Heart right ventricle (tissue), 16 donors: ENCODE measurements around the gene USP47. TPM values are rescaled to one million over a fixed set of nuclear protein-coding genes. Genes with fewer than 3 reads are reported as not detected.

Experiments used
- ATAC-seq, 8 donors: fragments of 200-7000 bp; cut with Tn5 transposase; one replicate each; pipeline ENCODE4 v1.9.1; 2020; ENCODE audit warnings: mild to moderate bottlenecking in 8 of 8, moderate library complexity in 8 of 8, moderate number of reproducible peaks in 1 of 8
- DNase-seq, 2 donors: peaks; one replicate each; pipeline ENCODE4 v3.0.0-alpha.2; 2020
- H3K27ac ChIP-seq, 10 donors: fragments of 200-600 bp; sonication (generic) in 2 of 10; one replicate each; pipeline versions ENCODE4 v1.5.0 to v1.8.0; 2020 to 2022; ENCODE audit warnings: mild to moderate bottlenecking in 3 of 10
- H3K27me3 ChIP-seq, 7 donors: fragments of 200-600 bp; one replicate each; pipeline ENCODE4 v1.8.0; 2021 to 2022; ENCODE audit warnings: mild to moderate bottlenecking in 2 of 7
- H3K36me3 ChIP-seq, 9 donors: fragments of 200-600 bp; sonication (generic) in 1 of 9; one replicate each; pipeline versions ENCODE4 v1.5.0 to v1.8.0; 2020 to 2022; ENCODE audit warnings: mild to moderate bottlenecking in 2 of 9
- H3K4me1 ChIP-seq, 9 donors: fragments of 200-600 bp; sonication (generic) in 1 of 9; one replicate each; pipeline versions ENCODE4 v1.5.0 to v1.8.0; 2020 to 2022; ENCODE audit warnings: mild to moderate bottlenecking in 4 of 9
- H3K4me3 ChIP-seq, 10 donors: fragments of 200-600 bp; sonication (generic) in 2 of 10; one replicate each; pipeline versions ENCODE4 v1.5.0 to v1.8.0; 2020 to 2022; ENCODE audit warnings: mild to moderate bottlenecking in 7 of 10, moderate library complexity in 2 of 10
- H3K9me3 ChIP-seq, 11 donors: fragments of 200-600 bp in 10 of 11; sonication (generic) in 2 of 11; one replicate each; pipeline versions ENCODE4 v1.5.0 to v1.8.0; 2013 to 2022; ENCODE audit warnings: mild to moderate bottlenecking in 2 of 11, control low read depth in 1 of 11, moderate library complexity in 1 of 11
- WGBS, 2 donors: extraction: QIAGEN DNeasy Blood & Tissue Kit; methylation state at CpG; one replicate each; pipeline ENCODE4 v1.1.7; 2013; ENCODE audit warnings: inconsistent platforms in 1 of 2; 5-methylcytosine and 5-hydroxymethylcytosine counted together
- intact Hi-C, 10 donors: fragments of 100-400 bp; cut with DNase I; formaldehyde crosslinking; loops; one replicate each; pipeline versions ENCODE4 v1.11.1 to v1.14.2; 2022
- polyA plus RNA-seq, 2 donors: library from polyadenylated mRNA; stranded (reverse); fragments of 200-250 nt; gene quantifications; one replicate each; pipeline ENCODE4 v1.2.3, GENCODE V29; 2013
- total RNA-seq, 10 donors: library from RNA; stranded (reverse); fragmentation: NEBNext Ultra II Directional in 3 of 10; extraction: Animal tissue kit (Norgen Biotek cat#: 25700) in 3 of 10; gene quantifications; one replicate each; pipeline versions ENCODE4 v1.2.1 to v1.2.4, GENCODE V29; 2021 to 2023
- TF ChIP-seq, protein P1 (sequence below), 9 donors: fragments of 200-600 bp; sonication (generic) in 2 of 9; IDR thresholded peaks; one replicate each; pipeline versions ENCODE4 v1.5.0 to v1.8.0; 2021 to 2022; ENCODE audit warnings: antibody characterized with exemption in 9 of 9, mild to moderate bottlenecking in 5 of 9, moderate library complexity in 1 of 9
- donor health status: Arrhythmogenic right ventricular cardiomyopathy.
- donor health status: ischemic (EF 13 %, LVEDD 7.1; RV severe dilation, severe dysfunction).
- donor health status: healthy with polysubstance abuse.
- donor health status: DM: no; HTN: yes; CAD: no.
- donor health status: DM: no; HTN: no; CAD: no.
- donor health status: ischemic (EF 25% LVEDD 6.9; RV normal size, moderate dysfunction).
- donor health status: ischemic (EF 25% LVEDD 5.7; RV mildly dilated, moderate dysfunction).
- donor health status: healthy.
- donor health status: DM: yes; HTN: yes; CAD: no.
- donor health status: Ischemic cardiomyopathy.
- donor health status: ischemic (EF 35%, LVEDD 5.7; RV mildly dilated, moderate dysfunction).
- donor health status: nonischemic (EF 11% LVEDD 7.7; RV severe dilation, severe dysfunction).
- donor health status: DM: yes; HTN: yes; CAD: no.
- donor health status: PGD.
- donor health status: ischemic (EF 29% LVEDD 5.4; RV normal size, mild dysfunction).
- donor health status: nonischemic (EF 23%, LVEDD 6.1; RV moderate dilation, normal function).

The USP47 gene
- total and polyA plus RNA-seq, 12 donors = 30.5 to 56.4 (median 52.5) TPM

DNA sequence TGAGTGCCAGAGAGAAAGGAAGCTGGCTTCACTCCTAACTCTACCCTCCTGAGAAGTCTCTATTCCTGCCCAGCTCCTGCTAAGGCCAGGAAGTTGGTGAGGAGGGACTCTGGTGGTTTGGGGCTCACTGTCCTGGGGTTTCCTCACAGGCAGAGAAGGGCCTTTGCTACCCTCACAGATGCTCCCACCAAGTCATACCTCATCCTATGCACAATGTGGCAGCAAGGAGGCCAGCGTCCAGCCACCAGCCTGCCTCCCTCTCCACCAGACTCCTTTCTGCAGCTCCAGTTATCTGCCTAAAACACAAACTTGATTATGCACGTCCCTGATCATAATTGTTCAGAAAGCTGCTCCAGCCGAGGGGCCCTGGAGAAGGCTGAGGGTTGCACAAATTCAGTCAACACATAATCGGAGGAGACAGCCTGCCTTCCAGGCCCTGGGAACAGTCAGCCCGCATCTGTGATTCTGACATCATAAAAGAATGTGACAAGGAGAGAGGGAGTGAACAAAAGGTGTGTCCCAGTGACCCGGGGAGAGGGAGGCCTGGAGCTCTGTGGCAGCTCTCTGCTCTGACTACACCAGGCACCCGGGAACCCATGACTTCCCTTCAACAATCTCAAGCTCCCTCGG is 137.8 kb downstream of the USP47 start:
- Histone ChIP-seq H3K27ac (peak overlapping the region; percentile 76 to 92 (median 86)), H3K36me3 (no peaks in the 10 kb centered on the region), H3K4me1 (peaks cover 71 to 99% (median 85%) of the 10 kb centered on the region in 9 donors), H3K27me3 (no peaks in the 10 kb centered on the region), H3K4me3 (no peak overlapping the region), H3K9me3 (no peaks in the 10 kb centered on the region)
- TF ChIP-seq, protein P1, sequence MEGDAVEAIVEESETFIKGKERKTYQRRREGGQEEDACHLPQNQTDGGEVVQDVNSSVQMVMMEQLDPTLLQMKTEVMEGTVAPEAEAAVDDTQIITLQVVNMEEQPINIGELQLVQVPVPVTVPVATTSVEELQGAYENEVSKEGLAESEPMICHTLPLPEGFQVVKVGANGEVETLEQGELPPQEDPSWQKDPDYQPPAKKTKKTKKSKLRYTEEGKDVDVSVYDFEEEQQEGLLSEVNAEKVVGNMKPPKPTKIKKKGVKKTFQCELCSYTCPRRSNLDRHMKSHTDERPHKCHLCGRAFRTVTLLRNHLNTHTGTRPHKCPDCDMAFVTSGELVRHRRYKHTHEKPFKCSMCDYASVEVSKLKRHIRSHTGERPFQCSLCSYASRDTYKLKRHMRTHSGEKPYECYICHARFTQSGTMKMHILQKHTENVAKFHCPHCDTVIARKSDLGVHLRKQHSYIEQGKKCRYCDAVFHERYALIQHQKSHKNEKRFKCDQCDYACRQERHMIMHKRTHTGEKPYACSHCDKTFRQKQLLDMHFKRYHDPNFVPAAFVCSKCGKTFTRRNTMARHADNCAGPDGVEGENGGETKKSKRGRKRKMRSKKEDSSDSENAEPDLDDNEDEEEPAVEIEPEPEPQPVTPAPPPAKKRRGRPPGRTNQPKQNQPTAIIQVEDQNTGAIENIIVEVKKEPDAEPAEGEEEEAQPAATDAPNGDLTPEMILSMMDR (IDR thresholded peaks at IDR 0.05) = no peak
- 13 to 20% methylated on average over 8 of the region's 8 CpGs for WGBS, 2 donors
- intact Hi-C loops = loop anchor here in 3 of 10 donors (5.0 to 10.0 kb wide), 3 partner anchors 38 to 45 kb away; no protein-coding TSS in a partner anchor
- peak; percentile 39 to 72 (median 52) for ATAC-seq
- DNase-seq = peak in 1 of 2 donors; percentile 58

DNA sequence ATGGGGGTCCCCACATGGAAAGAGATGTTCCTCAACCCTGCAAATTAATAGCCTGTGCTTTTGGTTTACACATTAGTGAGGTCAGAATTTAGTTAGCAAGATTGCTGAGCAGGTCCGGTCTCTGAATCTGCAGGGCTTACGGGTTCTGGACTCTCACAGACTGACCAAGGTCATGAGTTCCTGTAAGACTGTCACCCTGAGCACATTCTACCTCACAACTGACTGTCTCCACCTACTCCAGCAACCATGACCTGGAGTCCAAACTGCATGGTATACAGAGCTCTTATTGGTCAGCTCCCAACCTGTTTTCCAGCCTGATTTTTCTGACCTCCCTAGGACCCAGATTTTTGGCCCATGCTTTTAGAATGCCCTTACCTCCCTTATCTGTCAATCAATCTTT is 138.4 kb downstream of the USP47 start:
- intact Hi-C loops = no loop called here
- TF ChIP-seq, protein P1 (IDR thresholded peaks at IDR 0.05) = no peak
- ATAC-seq (no peak), DNase-seq (no peak)
- H3K27ac ChIP-seq = peak overlapping the region; percentile 76 to 92 (median 86)
- H3K27me3 ChIP-seq = no peaks in the 10 kb centered on the region
- no peak overlapping the region for H3K4me3 ChIP-seq
- H3K36me3 ChIP-seq = no peaks in the 10 kb centered on the region
- no peaks in the 10 kb centered on the region for H3K9me3 ChIP-seq
- 82 to 93% methylated on average over 2 of the region's 2 CpGs for WGBS, 2 donors
- H3K4me1 ChIP-seq = peaks cover 75 to 99% (median 85%) of the 10 kb centered on the region in 9 donors

DNA sequence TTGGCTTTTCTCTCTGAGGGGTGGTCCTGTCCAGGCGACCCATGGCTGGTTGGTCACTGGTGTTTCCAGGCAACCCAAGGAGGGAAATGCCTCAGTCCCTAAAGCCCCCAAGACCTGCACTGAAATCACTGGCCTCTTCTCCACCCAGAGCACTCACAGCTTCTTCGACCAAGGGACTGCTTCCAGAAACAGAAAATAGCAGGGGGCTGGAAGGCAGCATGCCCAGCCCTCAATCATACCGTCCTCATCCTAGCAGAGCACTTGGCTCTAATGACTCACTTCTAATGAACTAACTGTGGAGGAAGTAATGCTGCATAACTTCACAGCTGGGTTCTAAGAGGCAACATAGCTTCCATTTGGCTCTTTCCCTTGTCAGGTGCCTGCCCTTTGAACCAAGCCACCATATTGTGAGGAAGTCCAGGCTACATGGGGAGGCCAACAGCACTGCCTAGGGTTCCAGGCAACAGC is 139.1 kb downstream of the USP47 start:
- peaks cover 70 to 99% (median 85%) of the 10 kb centered on the region in 9 donors for H3K4me1 ChIP-seq
- no peak for DNase-seq

DNA sequence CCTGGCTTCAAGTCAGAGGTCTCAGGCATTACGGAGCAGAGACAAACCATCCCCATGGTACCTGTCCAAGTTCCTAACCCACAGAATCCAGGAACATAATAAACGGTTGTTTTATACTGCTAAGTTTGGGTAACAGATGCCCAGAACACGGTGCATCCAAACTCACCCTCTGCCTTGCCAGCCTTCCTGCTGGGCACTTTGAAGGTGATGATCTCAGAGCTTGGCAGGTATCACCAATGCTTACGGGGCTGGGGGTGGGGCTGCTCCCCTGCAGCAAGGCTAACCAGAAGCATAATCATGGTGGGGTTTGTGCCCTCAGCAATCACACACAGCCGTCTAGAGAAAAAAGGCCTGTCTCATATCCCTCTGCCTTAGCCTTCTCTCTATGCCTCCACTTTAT is 139.6 kb downstream of the USP47 start:
- no peak for DNase-seq
- ATAC-seq = peak in 1 of 8 donors; percentile 27
- 56 to 71% methylated on average over 5 of the region's 5 CpGs for WGBS, 2 donors
- Histone ChIP-seq H3K36me3 (no peaks in the 10 kb centered on the region), H3K27me3 (no peaks in the 10 kb centered on the region), H3K27ac (peak overlapping the region; percentile 76 to 92 (median 86)), H3K4me1 (peaks cover 70 to 99% (median 85%) of the 10 kb centered on the region in 9 donors), H3K9me3 (no peaks in the 10 kb centered on the region), H3K4me3 (no peak overlapping the region)
- intact Hi-C loops = no loop called here
- TF ChIP-seq, protein P1 (IDR thresholded peaks at IDR 0.05) = no peak

More for the DNA sequence above, 139.1 kb downstream of the USP47 start:
- Histone ChIP-seq H3K27me3 (no peaks in the 10 kb centered on the region), H3K36me3 (no peaks in the 10 kb centered on the region), H3K4me3 (no peak overlapping the region), H3K9me3 (no peaks in the 10 kb centered on the region), H3K27ac (peak overlapping the region; percentile 76 to 92 (median 86))
- TF ChIP-seq, protein P1 (IDR thresholded peaks at IDR 0.05) = no peak
- WGBS, 2 donors = 77% methylated on average over 3 of the region's 3 CpGs
- no peak for ATAC-seq
- intact Hi-C loops = no loop called here
